Measurements from ENCODE around the gene ITPKB. TPM values are rescaled to one million over a fixed set of nuclear protein-coding genes. Genes with fewer than 3 reads are reported as not detected.

ITPKB gene
- total and polyA plus RNA-seq, 7 donors, result 1.4 to 80.9 (median 52.4) TPM

GRCh38 chr1:226588484-226588883 is 150.6 kb downstream of the ITPKB start:
- no peaks in the 10 kb centered on the region for H3K27me3 ChIP-seq
- H3K4me3 ChIP-seq, result no peak overlapping the region
- H3K4me1 ChIP-seq, result peaks cover 0 to 16% (median 12%) of the 10 kb centered on the region in 4 donors
- WGBS, 2 donors, result 91 to 93% methylated on average over 2 of the region's 2 CpGs
- peak overlapping the region; percentile 27 to 59 (median 48) for H3K27ac ChIP-seq
- no peaks in the 10 kb centered on the region for H3K36me3 ChIP-seq
- no peak for TF ChIP-seq CTCF (IDR thresholded peaks at IDR 0.05)
- no peak for TF ChIP-seq POLR2A (IDR thresholded peaks at IDR 0.05)
- TF ChIP-seq POLR2AphosphoS5 (IDR thresholded peaks at IDR 0.05), result no peak
- TF ChIP-seq EP300 (IDR thresholded peaks at IDR 0.05), result no peak
- H3K9me3 ChIP-seq, result no peaks in the 10 kb centered on the region
- intact Hi-C loops (cut with DNase I), result no loop called here
- DNase-seq, result no peak

DNA sequence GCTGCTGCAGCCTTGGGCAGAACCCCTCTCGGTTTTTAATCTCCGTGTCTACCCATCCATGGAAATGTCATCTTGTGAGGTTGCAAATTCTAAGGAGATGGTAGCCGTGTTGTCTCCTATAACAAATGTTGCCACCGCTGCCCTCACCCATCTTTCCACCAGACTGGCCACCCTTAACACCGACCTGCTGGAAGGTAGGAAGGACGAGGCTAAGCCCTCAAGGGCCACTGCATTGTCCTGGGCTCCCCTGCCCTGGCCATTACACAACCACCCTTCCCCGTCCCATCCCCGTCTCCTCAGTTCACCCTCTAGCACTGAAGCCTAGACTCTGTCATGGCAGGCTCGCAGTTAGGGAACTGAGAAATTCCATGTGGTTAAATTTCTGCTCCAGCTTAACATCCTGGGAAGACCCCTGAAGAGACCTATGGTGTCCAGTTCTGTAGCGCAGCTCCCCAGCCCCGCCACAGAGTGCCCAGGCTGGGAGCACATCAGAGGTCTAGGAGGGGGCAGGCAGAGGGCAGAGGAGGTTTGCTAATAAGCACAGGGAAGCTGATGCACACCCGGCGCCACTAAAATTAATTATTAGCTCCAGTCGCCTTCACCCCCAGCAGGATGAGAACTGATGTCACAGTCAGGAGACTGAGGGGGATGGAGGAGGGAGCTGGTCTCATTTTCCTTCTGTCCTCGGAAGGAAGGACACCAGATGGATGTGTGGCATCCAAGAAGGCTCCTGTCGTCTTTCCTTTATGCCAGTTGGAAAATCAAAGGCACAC is 152.2 kb downstream of the ITPKB start:
- intact Hi-C loops (cut with DNase I), result no loop called here
- Histone ChIP-seq H3K4me1 (peaks cover 0 to 21% (median 12%) of the 10 kb centered on the region in 4 donors), H3K27ac (no peak overlapping the region), H3K9me3 (no peaks in the 10 kb centered on the region), H3K36me3 (no peaks in the 10 kb centered on the region), H3K4me3 (no peak overlapping the region), H3K27me3 (no peaks in the 10 kb centered on the region)
- no peak for DNase-seq
- whole genome bisulfite sequencing, 2 donors, result 87% methylated on average over 16 of the region's 16 CpGs
- TF ChIP-seq POLR2AphosphoS5 (IDR thresholded peaks at IDR 0.05) (no peak), POLR2A (IDR thresholded peaks at IDR 0.05) (no peak), EP300 (IDR thresholded peaks at IDR 0.05) (no peak), CTCF (IDR thresholded peaks at IDR 0.05) (no peak)

DNA sequence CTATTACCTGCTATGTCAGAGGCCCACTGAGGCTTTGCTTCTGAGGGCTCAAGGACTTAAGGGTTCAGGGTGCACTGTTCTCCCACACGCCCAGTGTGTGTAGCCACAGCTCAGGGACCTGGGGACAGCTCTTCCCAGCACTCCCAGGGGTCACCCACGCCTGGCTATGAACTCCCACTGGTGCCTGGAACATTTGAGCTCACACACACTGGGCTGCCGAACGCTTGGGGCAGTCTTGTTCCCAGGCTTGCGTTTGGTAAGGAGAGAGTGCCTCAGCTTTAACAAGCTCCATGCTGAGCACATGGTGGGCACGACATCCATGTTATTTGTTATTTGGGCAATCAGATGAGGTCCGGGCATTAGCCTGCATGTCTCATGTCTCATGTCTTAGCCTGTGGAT is 153.0 kb downstream of the ITPKB start:
- no peak overlapping the region for H3K4me3 ChIP-seq
- no peak overlapping the region for H3K27ac ChIP-seq
- no peak for DNase-seq
- no peaks in the 10 kb centered on the region for H3K27me3 ChIP-seq
- no peak for TF ChIP-seq CTCF (IDR thresholded peaks at IDR 0.05)
- no peak for TF ChIP-seq EP300 (IDR thresholded peaks at IDR 0.05)
- intact Hi-C loops (cut with DNase I), result no loop called here
- WGBS, 2 donors, result 92 to 93% methylated on average over 7 of the region's 7 CpGs
- no peaks in the 10 kb centered on the region for H3K9me3 ChIP-seq
- peaks cover 0 to 21% (median 12%) of the 10 kb centered on the region in 4 donors for H3K4me1 ChIP-seq
- H3K36me3 ChIP-seq, result no peaks in the 10 kb centered on the region

- 57 to 60% methylated on average over 3 of the region's 3 CpGs for WGBS, 2 donors
- DNase-seq, result no peak
- H3K27ac ChIP-seq, result no peak overlapping the region
- peaks cover 0 to 14% (median 6%) of the 10 kb centered on the region in 4 donors for H3K4me1 ChIP-seq
- intact Hi-C loops (cut with DNase I), result no loop called here
- no peak overlapping the region for H3K4me3 ChIP-seq
- H3K36me3 ChIP-seq, result no peaks in the 10 kb centered on the region
- no peaks in the 10 kb centered on the region for H3K9me3 ChIP-seq
- no peaks in the 10 kb centered on the region for H3K27me3 ChIP-seq
- TF ChIP-seq EP300 (IDR thresholded peaks at IDR 0.05) (no peak), POLR2A (IDR thresholded peaks at IDR 0.05) (no peak), POLR2AphosphoS5 (IDR thresholded peaks at IDR 0.05) (no peak), CTCF (IDR thresholded peaks at IDR 0.05) (no peak)
These were observed 154.9 kb downstream of the ITPKB start for GRCh38 chr1:226584164-226584563.

DNA sequence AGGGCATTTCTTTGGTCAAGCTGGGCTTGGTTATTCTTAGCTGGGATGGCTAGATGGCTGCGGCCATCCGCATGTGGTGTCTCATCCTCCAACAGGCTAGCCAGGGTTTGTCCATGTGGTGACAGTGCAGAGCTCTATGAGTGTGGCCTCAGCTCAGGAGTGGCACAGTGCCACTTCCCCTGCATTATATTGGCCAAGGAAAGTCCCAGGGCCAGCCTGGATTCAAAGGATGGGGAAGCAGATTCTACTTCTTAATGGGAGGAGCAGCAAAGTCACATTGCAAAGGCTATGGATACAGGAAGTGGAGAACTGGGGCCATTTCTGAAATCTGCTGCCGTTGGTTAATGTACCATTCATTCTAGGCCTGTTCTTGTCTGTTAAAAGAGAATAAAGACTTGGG is 156.1 kb downstream of the ITPKB start:
- H3K4me1 ChIP-seq, result peaks cover 0 to 5% (median under 1%) of the 10 kb centered on the region in 4 donors
- intact Hi-C loops (cut with DNase I), result no loop called here
- H3K4me3 ChIP-seq, result no peak overlapping the region
- no peaks in the 10 kb centered on the region for H3K9me3 ChIP-seq
- H3K27me3 ChIP-seq, result no peaks in the 10 kb centered on the region
- 93 to 98% methylated on average over 3 of the region's 3 CpGs for WGBS, 2 donors
- TF ChIP-seq POLR2A (IDR thresholded peaks at IDR 0.05) (no peak), POLR2AphosphoS5 (IDR thresholded peaks at IDR 0.05) (no peak), CTCF (IDR thresholded peaks at IDR 0.05) (no peak), EP300 (IDR thresholded peaks at IDR 0.05) (no peak)
- no peaks in the 10 kb centered on the region for H3K36me3 ChIP-seq
- H3K27ac ChIP-seq, result no peak overlapping the region
- no peak for DNase-seq
